ENCODE measurements around the gene TDRD7. TPM values are rescaled to one million over a fixed set of nuclear protein-coding genes. Genes with fewer than 3 reads are reported as not detected.

Gene TDRD7
- total RNA-seq, 1 donor, result 12.2 TPM

DNA sequence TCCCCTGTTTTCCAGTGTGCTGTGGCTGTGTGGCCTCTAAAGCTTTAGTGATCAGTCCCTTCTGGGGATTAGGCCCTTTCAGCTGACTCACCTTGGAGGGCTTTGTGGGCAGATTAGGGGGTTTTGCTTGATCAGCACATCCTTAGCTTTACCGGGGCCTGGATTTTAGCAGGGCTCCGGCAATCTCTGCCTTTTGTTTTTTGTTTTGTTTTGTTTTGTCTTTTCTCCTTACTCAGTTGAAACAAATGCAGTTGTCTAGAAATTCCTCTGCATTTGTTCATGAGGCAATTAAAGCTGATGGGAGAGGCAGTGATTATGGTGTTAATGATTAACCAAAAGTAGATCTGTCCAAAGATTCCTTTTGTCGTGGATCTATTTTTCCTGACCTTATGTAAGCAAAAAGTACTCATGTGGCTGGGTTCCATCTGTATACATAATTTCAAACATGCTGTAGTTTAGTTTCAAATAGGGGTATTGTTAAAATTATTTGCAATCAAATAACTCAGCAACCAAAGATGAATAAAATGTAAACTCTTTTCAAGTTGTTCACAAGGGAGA, 5.2 kb upstream of the TDRD7 start:
- no peak overlapping the region for H3K4me3 ChIP-seq (ENCODE audit: low read depth, low read length)
- TF ChIP-seq, protein P1, sequence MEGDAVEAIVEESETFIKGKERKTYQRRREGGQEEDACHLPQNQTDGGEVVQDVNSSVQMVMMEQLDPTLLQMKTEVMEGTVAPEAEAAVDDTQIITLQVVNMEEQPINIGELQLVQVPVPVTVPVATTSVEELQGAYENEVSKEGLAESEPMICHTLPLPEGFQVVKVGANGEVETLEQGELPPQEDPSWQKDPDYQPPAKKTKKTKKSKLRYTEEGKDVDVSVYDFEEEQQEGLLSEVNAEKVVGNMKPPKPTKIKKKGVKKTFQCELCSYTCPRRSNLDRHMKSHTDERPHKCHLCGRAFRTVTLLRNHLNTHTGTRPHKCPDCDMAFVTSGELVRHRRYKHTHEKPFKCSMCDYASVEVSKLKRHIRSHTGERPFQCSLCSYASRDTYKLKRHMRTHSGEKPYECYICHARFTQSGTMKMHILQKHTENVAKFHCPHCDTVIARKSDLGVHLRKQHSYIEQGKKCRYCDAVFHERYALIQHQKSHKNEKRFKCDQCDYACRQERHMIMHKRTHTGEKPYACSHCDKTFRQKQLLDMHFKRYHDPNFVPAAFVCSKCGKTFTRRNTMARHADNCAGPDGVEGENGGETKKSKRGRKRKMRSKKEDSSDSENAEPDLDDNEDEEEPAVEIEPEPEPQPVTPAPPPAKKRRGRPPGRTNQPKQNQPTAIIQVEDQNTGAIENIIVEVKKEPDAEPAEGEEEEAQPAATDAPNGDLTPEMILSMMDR (IDR thresholded peaks at IDR 0.05; ENCODE audit: insufficient read depth, low read length), result no peak

GRCh38 chr9:97408562-97408961, 3.3 kb upstream of the TDRD7 start:
- H3K4me3 ChIP-seq (ENCODE audit: low read depth, low read length), result no peak overlapping the region
- TF ChIP-seq, protein P1 (IDR thresholded peaks at IDR 0.05; ENCODE audit: insufficient read depth, low read length), result no peak
- DNase-seq (ENCODE audit: low read depth), result no peak

More for the DNA sequence above, 5.2 kb upstream of the TDRD7 start:
- no peak for DNase-seq (ENCODE audit: low read depth)

DNA sequence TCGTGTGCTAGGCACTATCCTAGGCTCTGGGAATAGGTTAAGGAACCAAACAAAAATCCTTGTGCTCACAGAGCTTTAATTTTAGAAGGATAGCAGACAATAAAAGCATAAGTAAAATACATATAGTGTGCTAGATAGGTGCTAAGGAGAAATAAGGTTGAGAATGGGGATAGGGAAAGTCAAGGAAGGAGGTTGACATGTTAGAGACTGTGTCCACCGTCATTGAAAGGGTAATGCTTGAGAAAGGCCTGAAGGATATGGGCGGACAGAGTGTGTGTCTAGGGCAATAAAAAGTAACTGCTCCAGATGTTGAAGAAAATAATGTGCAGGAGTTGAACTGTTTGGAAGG, 482 bp upstream of the TDRD7 start:
- TF ChIP-seq, protein P1 (IDR thresholded peaks at IDR 0.05; ENCODE audit: insufficient read depth, low read length), result no peak
- peak overlapping the region; percentile 69 for H3K4me3 ChIP-seq (ENCODE audit: low read depth, low read length)
- no peak for DNase-seq (ENCODE audit: low read depth)

GRCh38 chr9:97412626-97413385, 910 bp downstream of the TDRD7 start:
- DNase-seq (ENCODE audit: low read depth), result peak; percentile 14
- peak overlapping the region; percentile 77 for H3K4me3 ChIP-seq (ENCODE audit: low read depth, low read length)
- TF ChIP-seq, protein P1 (IDR thresholded peaks at IDR 0.05; ENCODE audit: insufficient read depth, low read length), result no peak

DNA sequence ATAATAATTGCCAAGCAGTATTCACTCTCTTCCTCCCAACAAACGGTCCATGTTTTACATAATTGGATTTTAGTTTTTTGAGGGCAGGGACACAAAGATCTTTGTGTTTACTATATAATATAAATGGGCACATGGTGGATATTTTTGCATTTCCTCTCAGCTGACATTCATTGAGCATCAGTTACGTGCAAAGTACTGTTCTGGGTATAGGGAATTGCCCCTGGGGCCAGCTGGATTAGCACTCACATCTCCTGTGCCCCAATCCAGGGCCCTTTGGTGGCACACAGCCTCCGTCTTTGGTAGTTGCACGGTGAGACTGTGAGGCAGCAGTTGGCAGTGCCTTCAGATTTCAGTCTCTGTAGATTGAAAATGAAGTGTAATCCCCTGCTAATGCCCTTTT, 1.6 kb downstream of the TDRD7 start:
- TF ChIP-seq, protein P1 (IDR thresholded peaks at IDR 0.05; ENCODE audit: insufficient read depth, low read length), result no peak
- DNase-seq (ENCODE audit: low read depth), result no peak
- H3K4me3 ChIP-seq (ENCODE audit: low read depth, low read length), result no peak overlapping the region

GRCh38 chr9:97415146-97415545, 3.2 kb downstream of the TDRD7 start:
- DNase-seq (ENCODE audit: low read depth), result no peak
- TF ChIP-seq, protein P1 (IDR thresholded peaks at IDR 0.05; ENCODE audit: insufficient read depth, low read length), result no peak
- no peak overlapping the region for H3K4me3 ChIP-seq (ENCODE audit: low read depth, low read length)
